IMR-90 (cell line): Measurements from ENCODE around the gene ZBED1. TPM values are rescaled to one million over a fixed set of nuclear protein-coding genes. Genes with fewer than 3 reads are reported as not detected.

Experiments used
- ATAC-seq: fragments of 200-7000 bp; cut with Tn5 transposase; 2 replicates; pipeline ENCODE4 v1.9.1; 2020; ENCODE audit warnings: low read depth, mild to moderate bottlenecking, moderate library complexity
- BruUV-seq: library from RNA; stranded (reverse); fragments of 400-500 nt; replicated peaks from 2 replicates; lab custom pipeline; 2021; lab: Mats Ljungman, UMichigan
- CTCF ChIA-PET: fragments of 300-600 bp; formaldehyde crosslinking; extraction: SDS; loops from one replicate; lab custom pipeline; 2021; ENCODE audit warnings: antibody characterized with exemption; lab: Yijun Ruan, JAX
- POLR2A ChIA-PET: fragments of 300-600 bp; sonication (Branson Sonifier 250); formaldehyde crosslinking; loops from one replicate; lab custom pipeline; 2022; ENCODE audit warnings: antibody characterized with exemption; ENCODE audit not compliant: unreplicated experiment; lab: Charles Lee
- DNase-seq: peaks from one replicate; pipeline ENCODE4 v3.0.0; 2013
- H2AFZ ChIP-seq: replicated peaks from 2 replicates; pipeline ENCODE3; 2013; ENCODE audit warnings: low read length, mild to moderate bottlenecking; ENCODE audit not compliant: poor library complexity
- H2AK5ac ChIP-seq: 2 replicates; pipeline ENCODE4 v1.6.1; 2013; ENCODE audit warnings: low read depth, low read length, inconsistent platforms
- H2AK9ac ChIP-seq: replicated peaks from 2 replicates; pipeline ENCODE3; 2013; ENCODE audit warnings: mild to moderate bottlenecking, low read depth, low read length, moderate library complexity; ENCODE audit not compliant: poor library complexity
- H2BK120ac ChIP-seq: 2 replicates; pipeline ENCODE4 v1.6.1; 2013; ENCODE audit warnings: low read depth, low read length, inconsistent platforms
- H2BK15ac ChIP-seq: 3 replicates; pipeline ENCODE4 v1.6.1; 2013; ENCODE audit warnings: low read depth, low read length, inconsistent platforms
- H2BK20ac ChIP-seq: 2 replicates; pipeline ENCODE4 v1.6.1; 2013; ENCODE audit warnings: low read depth, mild to moderate bottlenecking, inconsistent platforms, low read length, moderate library complexity
- H2BK5ac ChIP-seq: 2 replicates; pipeline ENCODE4 v1.6.1; 2013; ENCODE audit warnings: mild to moderate bottlenecking, low read depth, low read length, inconsistent platforms; ENCODE audit not compliant: poor library complexity, severe bottlenecking
- H3K14ac ChIP-seq: replicated peaks from 2 replicates; pipeline ENCODE4 v1.6.1; 2013; ENCODE audit warnings: low read depth, low read length, inconsistent platforms
- H3K18ac ChIP-seq: 2 replicates; pipeline ENCODE4 v1.6.1; 2013; ENCODE audit warnings: low read depth, low read length, control low read depth
- H3K23ac ChIP-seq: 2 replicates; pipeline ENCODE4 v1.6.1; 2013; ENCODE audit warnings: low read depth, low read length, inconsistent platforms
- H3K27ac ChIP-seq: 2 replicates; pipeline ENCODE4 v1.5.1; 2013; ENCODE audit warnings: mild to moderate bottlenecking, control low read depth, low read length; ENCODE audit not compliant: insufficient read depth
- H3K27me3 ChIP-seq: 2 replicates; pipeline ENCODE4 v1.6.1; 2013; ENCODE audit warnings: low read length; ENCODE audit not compliant: control insufficient read depth, insufficient read depth
- H3K36me3 ChIP-seq: 2 replicates; pipeline ENCODE4 v1.6.1; 2013; ENCODE audit warnings: low read length, mixed read lengths; ENCODE audit not compliant: control insufficient read depth, insufficient read depth
- H3K4ac ChIP-seq: 2 replicates; pipeline ENCODE4 v1.6.1; 2013; ENCODE audit warnings: low read depth, low read length, inconsistent platforms
- H3K4me1 ChIP-seq: 2 replicates; pipeline ENCODE4 v1.6.1; 2013; ENCODE audit warnings: low read length, mixed read lengths; ENCODE audit not compliant: control insufficient read depth, insufficient read depth
- H3K4me2 ChIP-seq: 2 replicates; pipeline ENCODE4 v1.6.1; 2013; ENCODE audit warnings: low read depth, mild to moderate bottlenecking, control low read depth, low read length, moderate library complexity
- H3K4me3 ChIP-seq: 2 replicates; pipeline ENCODE4 v1.5.1; 2013; ENCODE audit warnings: low read depth, mild to moderate bottlenecking, control low read depth, low read length, moderate library complexity; ENCODE audit not compliant: insufficient read depth
- H3K56ac ChIP-seq: 2 replicates; pipeline ENCODE4 v1.6.1; 2013; ENCODE audit warnings: low read length, inconsistent platforms; ENCODE audit not compliant: insufficient read depth; ENCODE audit errors: extremely low read depth
- H3K79me1 ChIP-seq, 2 experiments: 2 replicates each; pipeline ENCODE4 v1.6.1; 2013; ENCODE audit warnings: low read length in 2 of 2, inconsistent platforms in 1 of 2, low read depth in 1 of 2
- H3K9ac ChIP-seq: 2 replicates; pipeline ENCODE4 v1.6.1; 2013; ENCODE audit warnings: low read depth, low read length, control low read depth
- H3K9me1 ChIP-seq: 2 replicates; pipeline ENCODE4 v1.6.1; 2013; ENCODE audit warnings: low read length, inconsistent platforms; ENCODE audit not compliant: insufficient read depth
- H3K9me3 ChIP-seq: 2 replicates; pipeline ENCODE4 v1.6.1; 2013; ENCODE audit warnings: low read length; ENCODE audit not compliant: control insufficient read depth, insufficient read depth
- H4K20me1 ChIP-seq: 2 replicates; pipeline ENCODE4 v1.6.1; 2013; ENCODE audit warnings: low read length, inconsistent platforms; ENCODE audit not compliant: insufficient read depth
- H4K5ac ChIP-seq: 2 replicates; pipeline ENCODE4 v1.6.1; 2013; ENCODE audit warnings: mild to moderate bottlenecking, low read depth, low read length, control low read depth
- H4K8ac ChIP-seq, 2 experiments: 2 replicates each; pipeline ENCODE4 v1.6.1; 2013; ENCODE audit warnings: low read depth in 2 of 2, low read length in 2 of 2, control low read depth in 1 of 2, inconsistent platforms in 1 of 2
- H4K91ac ChIP-seq: 2 replicates; pipeline ENCODE4 v1.6.1; 2013; ENCODE audit warnings: low read depth, low read length, inconsistent platforms; ENCODE audit not compliant: insufficient read depth
- BHLHE40 ChIP-seq: fragments of 150-350 bp; IDR thresholded peaks from 2 replicates; pipeline ENCODE4 v1.6.1; 2016; ENCODE audit warnings: mild to moderate bottlenecking, low read depth, low read length
- CHD1 ChIP-seq: IDR thresholded peaks from 2 replicates; pipeline ENCODE4 v1.6.1; 2012; ENCODE audit warnings: low read depth, low read length, improper control_type of control experiment
- MAFK ChIP-seq: IDR thresholded peaks from 2 replicates; pipeline ENCODE4 v1.6.1; 2012; ENCODE audit warnings: low read depth, low read length, improper control_type of control experiment
- MAZ ChIP-seq: IDR thresholded peaks from 2 replicates; pipeline ENCODE4 v1.6.1; 2012; ENCODE audit warnings: low read depth, mild to moderate bottlenecking, low read length, improper control_type of control experiment, moderate library complexity, borderline replicate concordance
- NFE2L2 ChIP-seq: fragments of 150-350 bp; IDR thresholded peaks from 2 replicates; pipeline ENCODE4 v1.6.1; 2016; ENCODE audit warnings: low read depth, mild to moderate bottlenecking, low read length
- POLR2A ChIP-seq: IDR thresholded peaks from 2 replicates; pipeline ENCODE4 v1.6.1; 2012; ENCODE audit warnings: mild to moderate bottlenecking, low read depth, low read length
- RAD21 ChIP-seq: IDR thresholded peaks from 2 replicates; pipeline ENCODE4 v1.6.1; 2012; ENCODE audit warnings: low read length, improper control_type of control experiment
- RFX5 ChIP-seq: IDR thresholded peaks from 2 replicates; pipeline ENCODE4 v1.8.0; 2012; ENCODE audit warnings: low read depth, mild to moderate bottlenecking, low read length, moderate library complexity
- SMC3 ChIP-seq: fragments of 150-350 bp; IDR thresholded peaks from 2 replicates; pipeline ENCODE4 v1.6.1; 2016; ENCODE audit warnings: low read depth, mild to moderate bottlenecking, antibody characterized with exemption, low read length, moderate library complexity
- USF2 ChIP-seq: fragments of 150-350 bp; IDR thresholded peaks from 2 replicates; pipeline ENCODE4 v1.6.1; 2017; ENCODE audit warnings: mild to moderate bottlenecking, antibody characterized with exemption, low read length, low read depth
- WGBS, 2 experiments: methylation state at CpG; one replicate each; pipeline versions ENCODE4 v1.1.5 to v1.1.7; 2013; ENCODE audit warnings: missing lambda C conversion rate in 2 of 2; ENCODE audit not compliant: insufficient read length in 1 of 2; ENCODE audit errors: extremely low coverage in 2 of 2; 5-methylcytosine and 5-hydroxymethylcytosine counted together
- dilution Hi-C: fragments of 300-500 bp; cut with HindIII; formaldehyde crosslinking; loops from one replicate; pipeline ENCODE4 v1.14.3; 2018; ENCODE audit warnings: low sequenced_read_pairs; ENCODE audit not compliant: unreplicated experiment
- in situ Hi-C: fragments of 300-500 bp; cut with MboI; formaldehyde crosslinking; loops from 3 replicates; pipeline ENCODE4 v1.14.3; 2019; ENCODE audit warnings: low sequenced_read_pairs, inconsistent platforms, mixed read lengths
- intact Hi-C: fragments of 100-400 bp; cut with micrococcal nuclease; formaldehyde crosslinking; loops from 2 replicates; pipeline ENCODE4 v1.10.0; 2022
- polyA plus RNA-seq, 3 experiments: library from polyadenylated mRNA; depleted of rRNA; stranded (reverse); fragments of >200 nt; gene quantifications; 2 replicates each; pipeline ENCODE4 v1.2.3, GENCODE V29; 2012; ENCODE audit warnings: low replicate concordance in 1 of 3
- total RNA-seq: library from RNA; depleted of rRNA; stranded (reverse); fragments of >200 nt; gene quantifications from 2 replicates; pipeline ENCODE4 v1.2.3, GENCODE V29; 2012
- TF ChIP-seq, protein P1 (sequence below): conservative IDR thresholded peaks from 2 replicates; pipeline ENCODE4 v1.5.1; 2012; ENCODE audit warnings: mild to moderate bottlenecking, low read depth, low read length, improper control_type of control experiment
- TF ChIP-seq, protein P2 (sequence below): fragments of 150-350 bp; IDR thresholded peaks from 2 replicates; pipeline ENCODE4 v1.6.1; 2016; ENCODE audit warnings: low read depth, mild to moderate bottlenecking, low read length, moderate library complexity, borderline replicate concordance

ZBED1 gene
- total and polyA plus RNA-seq, 2 of the 4 experiments (the other 2 are of a cell fraction): 13.1 to 21.5 TPM

- Histone ChIP-seq H2AK9ac (no peak overlapping the region), H2AK5ac (no peak overlapping the region), H3K9me3 (no peaks in the 10 kb centered on the region), H3K27me3 (peaks cover 5% of the 10 kb centered on the region; the same call in 1 of the 2 replicates), H4K20me1 (no peaks in the 10 kb centered on the region), H3K9ac (no peak overlapping the region), H3K27ac (no peak overlapping the region), H2BK15ac (no peak overlapping the region), H2AFZ (no peak overlapping the region), H2BK20ac (no peak overlapping the region), H2BK120ac (no peak overlapping the region), H3K79me1 (no peaks in the 10 kb centered on the region), H3K14ac (no peak overlapping the region), H3K9me1 (no peaks in the 10 kb centered on the region), H3K56ac (no peak overlapping the region), H3K23ac (no peak overlapping the region), H3K4me3 (no peak overlapping the region), H3K36me3 (no peaks in the 10 kb centered on the region), H4K5ac (no peak overlapping the region), H3K18ac (no peak overlapping the region), H4K8ac (no peak overlapping the region), H4K91ac (no peak overlapping the region), H3K4me1 (no peaks in the 10 kb centered on the region), H3K4ac (no peak overlapping the region), H2BK5ac (no peak overlapping the region), H3K4me2 (no peak overlapping the region)
- ATAC-seq (no peak), DNase-seq (no peak)
- in situ Hi-C loops: no loop called here
- intact Hi-C loops: no loop called here
- CTCF ChIA-PET: no interaction called here
- POLR2A ChIA-PET: no interaction called here
- no peak for TF ChIP-seq NFE2L2
- no peak for TF ChIP-seq BHLHE40
- TF ChIP-seq, protein P1, sequence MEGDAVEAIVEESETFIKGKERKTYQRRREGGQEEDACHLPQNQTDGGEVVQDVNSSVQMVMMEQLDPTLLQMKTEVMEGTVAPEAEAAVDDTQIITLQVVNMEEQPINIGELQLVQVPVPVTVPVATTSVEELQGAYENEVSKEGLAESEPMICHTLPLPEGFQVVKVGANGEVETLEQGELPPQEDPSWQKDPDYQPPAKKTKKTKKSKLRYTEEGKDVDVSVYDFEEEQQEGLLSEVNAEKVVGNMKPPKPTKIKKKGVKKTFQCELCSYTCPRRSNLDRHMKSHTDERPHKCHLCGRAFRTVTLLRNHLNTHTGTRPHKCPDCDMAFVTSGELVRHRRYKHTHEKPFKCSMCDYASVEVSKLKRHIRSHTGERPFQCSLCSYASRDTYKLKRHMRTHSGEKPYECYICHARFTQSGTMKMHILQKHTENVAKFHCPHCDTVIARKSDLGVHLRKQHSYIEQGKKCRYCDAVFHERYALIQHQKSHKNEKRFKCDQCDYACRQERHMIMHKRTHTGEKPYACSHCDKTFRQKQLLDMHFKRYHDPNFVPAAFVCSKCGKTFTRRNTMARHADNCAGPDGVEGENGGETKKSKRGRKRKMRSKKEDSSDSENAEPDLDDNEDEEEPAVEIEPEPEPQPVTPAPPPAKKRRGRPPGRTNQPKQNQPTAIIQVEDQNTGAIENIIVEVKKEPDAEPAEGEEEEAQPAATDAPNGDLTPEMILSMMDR: no peak
- no peak for TF ChIP-seq CHD1
- TF ChIP-seq USF2: no peak
- no peak for TF ChIP-seq RFX5
- TF ChIP-seq MAZ: no peak
- TF ChIP-seq RAD21: no peak
- TF ChIP-seq, protein P2, sequence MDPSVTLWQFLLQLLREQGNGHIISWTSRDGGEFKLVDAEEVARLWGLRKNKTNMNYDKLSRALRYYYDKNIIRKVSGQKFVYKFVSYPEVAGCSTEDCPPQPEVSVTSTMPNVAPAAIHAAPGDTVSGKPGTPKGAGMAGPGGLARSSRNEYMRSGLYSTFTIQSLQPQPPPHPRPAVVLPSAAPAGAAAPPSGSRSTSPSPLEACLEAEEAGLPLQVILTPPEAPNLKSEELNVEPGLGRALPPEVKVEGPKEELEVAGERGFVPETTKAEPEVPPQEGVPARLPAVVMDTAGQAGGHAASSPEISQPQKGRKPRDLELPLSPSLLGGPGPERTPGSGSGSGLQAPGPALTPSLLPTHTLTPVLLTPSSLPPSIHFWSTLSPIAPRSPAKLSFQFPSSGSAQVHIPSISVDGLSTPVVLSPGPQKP: no peak
- no peak for TF ChIP-seq SMC3
- TF ChIP-seq MAFK: no peak
- TF ChIP-seq POLR2A: no peak
- 21% methylated on average over 3 of the region's 5 CpGs; no CpG with 5 or more reads in 1 of the 2 experiments for WGBS, 2 experiments
- dilution Hi-C loops: no loop called here
- BruUV-seq: no TSS peak
Measured at GRCh38 chrX:2536974-2537373, 36.2 kb upstream of the ZBED1 start.
